ENCODE results near the gene SLC66A2. TPM values are rescaled to one million over a fixed set of nuclear protein-coding genes. Genes with fewer than 3 reads are reported as not detected.

Gene SLC66A2
- total RNA-seq, 1 donor = 35.8 TPM

- no peaks in the 10 kb centered on the region for H3K36me3 ChIP-seq (ENCODE audit: insufficient read depth, low read length)
- no peak overlapping the region for H3K4me2 ChIP-seq (ENCODE audit: insufficient read depth, low read length)
- no peaks in the 10 kb centered on the region for H4K20me1 ChIP-seq (ENCODE audit: insufficient read depth, low read length)
- peak; percentile 54 for DNase-seq (ENCODE audit: insufficient read length, low spot score, missing footprints)
- no peaks in the 10 kb centered on the region for H3K27me3 ChIP-seq (ENCODE audit: insufficient read depth, low read length)
- no peak overlapping the region for H2AFZ ChIP-seq (ENCODE audit: low read length)
- H3K4me3 ChIP-seq (ENCODE audit: insufficient read depth, low read length) = no peak overlapping the region
- peaks cover 22% of the 10 kb centered on the region for H3K9me3 ChIP-seq (ENCODE audit: low read depth, low read length)
- no peaks in the 10 kb centered on the region for H3K4me1 ChIP-seq (ENCODE audit: insufficient read depth, low read length)
- no peaks in the 10 kb centered on the region for H3K79me2 ChIP-seq (ENCODE audit: insufficient read depth, low read length)
- H3K27ac ChIP-seq (ENCODE audit: low read depth, low read length) = no peak overlapping the region
- no peak for TF ChIP-seq CTCF (IDR thresholded peaks at IDR 0.05; ENCODE audit: extremely low read depth, low read depth, low read length)
Observed at GRCh38 chr18:79896738-79897137, 54.7 kb downstream of the SLC66A2 start.

GRCh38 chr18:79890674-79891073 lies 60.8 kb downstream of the SLC66A2 start:
- Histone ChIP-seq H3K27ac (ENCODE audit: low read depth, low read length) (no peak overlapping the region), H3K9me3 (ENCODE audit: low read depth, low read length) (peaks cover 21% of the 10 kb centered on the region), H2AFZ (ENCODE audit: low read length) (no peak overlapping the region), H4K20me1 (ENCODE audit: insufficient read depth, low read length) (no peaks in the 10 kb centered on the region), H3K79me2 (ENCODE audit: insufficient read depth, low read length) (no peaks in the 10 kb centered on the region), H3K4me2 (ENCODE audit: insufficient read depth, low read length) (no peak overlapping the region), H3K36me3 (ENCODE audit: insufficient read depth, low read length) (no peaks in the 10 kb centered on the region), H3K4me1 (ENCODE audit: insufficient read depth, low read length) (no peaks in the 10 kb centered on the region), H3K27me3 (ENCODE audit: insufficient read depth, low read length) (no peaks in the 10 kb centered on the region), H3K4me3 (ENCODE audit: insufficient read depth, low read length) (no peak overlapping the region)
- TF ChIP-seq CTCF (IDR thresholded peaks at IDR 0.05; ENCODE audit: extremely low read depth, low read depth, low read length) = no peak
- no peak for DNase-seq (ENCODE audit: insufficient read length, low spot score, missing footprints)

- H4K20me1 ChIP-seq (ENCODE audit: insufficient read depth, low read length) = no peaks in the 10 kb centered on the region
- no peaks in the 10 kb centered on the region for H3K4me1 ChIP-seq (ENCODE audit: insufficient read depth, low read length)
- DNase-seq (ENCODE audit: insufficient read length, low spot score, missing footprints) = peak; percentile 22
- H3K36me3 ChIP-seq (ENCODE audit: insufficient read depth, low read length) = no peaks in the 10 kb centered on the region
- peaks cover 18% of the 10 kb centered on the region for H3K9me3 ChIP-seq (ENCODE audit: low read depth, low read length)
- no peaks in the 10 kb centered on the region for H3K27me3 ChIP-seq (ENCODE audit: insufficient read depth, low read length)
- TF ChIP-seq CTCF (IDR thresholded peaks at IDR 0.05; ENCODE audit: extremely low read depth, low read depth, low read length) = no peak
- H2AFZ ChIP-seq (ENCODE audit: low read length) = no peak overlapping the region
- H3K4me2 ChIP-seq (ENCODE audit: insufficient read depth, low read length) = no peak overlapping the region
- H3K4me3 ChIP-seq (ENCODE audit: insufficient read depth, low read length) = no peak overlapping the region
- no peaks in the 10 kb centered on the region for H3K79me2 ChIP-seq (ENCODE audit: insufficient read depth, low read length)
- no peak overlapping the region for H3K27ac ChIP-seq (ENCODE audit: low read depth, low read length)
Observed at GRCh38 chr18:79889569-79889968, 61.9 kb downstream of the SLC66A2 start.

DNA sequence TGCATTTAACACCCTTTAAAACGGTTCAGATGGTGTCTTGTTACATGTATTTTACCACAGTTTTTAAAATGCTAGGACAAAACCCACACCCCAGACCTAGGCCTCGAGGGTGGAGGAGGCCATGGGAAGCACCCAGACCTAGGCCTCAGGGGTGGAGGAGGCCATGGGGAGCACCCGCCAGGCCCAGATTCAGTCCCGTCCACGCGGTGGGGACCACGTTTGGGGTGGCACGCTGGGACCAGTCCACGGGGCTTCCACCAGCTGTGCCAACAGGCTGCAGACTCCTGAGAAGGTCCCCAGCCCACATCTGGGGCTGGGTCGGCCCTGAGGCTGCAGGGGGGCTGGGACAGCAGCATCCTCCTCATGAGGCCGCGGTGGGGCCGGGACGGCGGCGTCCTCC lies 63.4 kb downstream of the SLC66A2 start:
- H3K36me3 ChIP-seq (ENCODE audit: insufficient read depth, low read length) = no peaks in the 10 kb centered on the region
- H4K20me1 ChIP-seq (ENCODE audit: insufficient read depth, low read length) = no peaks in the 10 kb centered on the region
- H3K9me3 ChIP-seq (ENCODE audit: low read depth, low read length) = peaks cover 9% of the 10 kb centered on the region
- no peaks in the 10 kb centered on the region for H3K27me3 ChIP-seq (ENCODE audit: insufficient read depth, low read length)
- no peaks in the 10 kb centered on the region for H3K4me1 ChIP-seq (ENCODE audit: insufficient read depth, low read length)
- no peaks in the 10 kb centered on the region for H3K79me2 ChIP-seq (ENCODE audit: insufficient read depth, low read length)
- no peak for TF ChIP-seq CTCF (IDR thresholded peaks at IDR 0.05; ENCODE audit: extremely low read depth, low read depth, low read length)
- H3K4me2 ChIP-seq (ENCODE audit: insufficient read depth, low read length) = no peak overlapping the region
- H2AFZ ChIP-seq (ENCODE audit: low read length) = no peak overlapping the region
- no peak overlapping the region for H3K4me3 ChIP-seq (ENCODE audit: insufficient read depth, low read length)
- DNase-seq (ENCODE audit: insufficient read length, low spot score, missing footprints) = peak; percentile 69
- no peak overlapping the region for H3K27ac ChIP-seq (ENCODE audit: low read depth, low read length)

Data from osteoblast (primary cell).